ENCODE measurements around the gene IRF2. TPM values are rescaled to one million over a fixed set of nuclear protein-coding genes. Genes with fewer than 3 reads are reported as not detected.

IRF2 gene
- total RNA-seq, 1 donor from 2014 or later = 44.0 TPM

- ATAC-seq = no peak
- intact Hi-C loops (cut with DNase I) = no loop called here
- no peak for TF ChIP-seq CTCF (IDR thresholded peaks at IDR 0.05)
- Histone ChIP-seq H3K27ac (no peak overlapping the region), H3K4me3 (no peak overlapping the region), H3K27me3 (no peaks in the 10 kb centered on the region), H3K36me3 (no peaks in the 10 kb centered on the region), H3K9me3 (no peaks in the 10 kb centered on the region), H3K4me1 (no peaks in the 10 kb centered on the region)
- no peak for DNase-seq
Measured at GRCh38 chr4:184370711-184371389, 103.5 kb downstream of the IRF2 start.

- Histone ChIP-seq H3K36me3 (no peaks in the 10 kb centered on the region), H3K27me3 (no peaks in the 10 kb centered on the region), H3K4me3 (no peak overlapping the region), H3K27ac (no peak overlapping the region), H3K4me1 (no peaks in the 10 kb centered on the region), H3K9me3 (no peaks in the 10 kb centered on the region)
- DNase-seq = no peak
- ATAC-seq = no peak
- intact Hi-C loops (cut with DNase I) = no loop called here
- no peak for TF ChIP-seq CTCF (IDR thresholded peaks at IDR 0.05)
Measured at GRCh38 chr4:184369871-184370270, 104.5 kb downstream of the IRF2 start.

GRCh38 chr4:184368731-184369130 lies 105.6 kb downstream of the IRF2 start:
- intact Hi-C loops (cut with DNase I) = no loop called here
- ATAC-seq = no peak

GRCh38 chr4:184368290-184368689 lies 106.1 kb downstream of the IRF2 start:
- no peaks in the 10 kb centered on the region for H3K4me1 ChIP-seq
- H3K9me3 ChIP-seq = no peaks in the 10 kb centered on the region
- H3K4me3 ChIP-seq = no peak overlapping the region
- H3K27me3 ChIP-seq = no peaks in the 10 kb centered on the region
- H3K27ac ChIP-seq = no peak overlapping the region
- no peak for TF ChIP-seq CTCF (IDR thresholded peaks at IDR 0.05)
- DNase-seq (no peak), ATAC-seq (no peak)
- intact Hi-C loops (cut with DNase I) = no loop called here
- H3K36me3 ChIP-seq = no peaks in the 10 kb centered on the region

More at GRCh38 chr4:184368731-184369130, 105.6 kb downstream of the IRF2 start:
- Histone ChIP-seq H3K9me3 (no peaks in the 10 kb centered on the region), H3K27me3 (no peaks in the 10 kb centered on the region), H3K4me1 (no peaks in the 10 kb centered on the region), H3K27ac (no peak overlapping the region), H3K4me3 (no peak overlapping the region), H3K36me3 (no peaks in the 10 kb centered on the region)
- DNase-seq = no peak
- no peak for TF ChIP-seq CTCF (IDR thresholded peaks at IDR 0.05)

- peaks cover 6% of the 10 kb centered on the region for H3K4me1 ChIP-seq
- no peaks in the 10 kb centered on the region for H3K27me3 ChIP-seq
- DNase-seq (no peak), ATAC-seq (peak; percentile 74)
- H3K36me3 ChIP-seq = no peaks in the 10 kb centered on the region
- no peaks in the 10 kb centered on the region for H3K9me3 ChIP-seq
- no peak overlapping the region for H3K4me3 ChIP-seq
- intact Hi-C loops (cut with DNase I) = no loop called here
- no peak overlapping the region for H3K27ac ChIP-seq
- no peak for TF ChIP-seq CTCF (IDR thresholded peaks at IDR 0.05)
Measured at GRCh38 chr4:184364100-184364921, 110.0 kb downstream of the IRF2 start.

Measured in upper lobe of right lung (tissue), 1 donor.